ENCODE results near the gene KMT5C.

The KMT5C gene

DNA sequence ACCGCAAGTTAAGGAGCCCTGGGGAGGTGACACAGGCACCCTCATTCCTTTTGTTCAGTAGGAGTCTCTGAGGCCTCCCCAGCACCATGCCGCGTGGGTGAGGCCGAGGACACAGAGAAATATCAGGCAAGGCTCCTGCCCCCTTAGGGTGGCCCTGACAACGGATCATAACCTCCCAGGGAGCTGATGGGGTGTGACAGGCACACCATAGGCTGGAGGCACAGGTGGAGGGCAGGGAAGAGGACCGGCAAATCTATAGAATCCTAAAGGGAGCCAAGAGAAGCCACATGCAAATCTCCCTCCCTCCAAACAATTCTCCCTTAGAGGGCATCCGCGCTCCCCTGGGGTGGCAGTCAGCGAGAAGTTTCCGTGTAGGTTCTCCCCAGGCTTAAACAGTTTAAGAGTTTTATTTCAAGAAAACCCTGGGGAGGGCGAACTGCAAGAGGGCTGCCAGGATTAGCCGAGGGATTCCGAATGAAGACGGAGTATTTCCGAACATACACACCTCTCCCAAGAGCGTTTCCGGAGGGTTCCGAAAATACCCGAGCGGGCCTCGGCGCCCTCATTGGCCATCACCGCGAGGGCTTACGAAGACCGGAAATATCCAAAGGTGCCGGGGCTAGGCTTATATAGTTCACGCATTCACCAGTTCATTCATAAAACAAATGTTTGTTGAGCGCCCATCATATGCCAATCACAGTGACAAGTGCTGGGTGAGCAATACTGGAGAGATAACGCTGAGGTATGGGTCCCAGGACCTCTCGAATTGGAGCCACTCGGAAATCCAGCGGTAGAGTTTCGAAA lies 45.4 kb downstream of the KMT5C start:
- TF ChIP-seq, protein P1, sequence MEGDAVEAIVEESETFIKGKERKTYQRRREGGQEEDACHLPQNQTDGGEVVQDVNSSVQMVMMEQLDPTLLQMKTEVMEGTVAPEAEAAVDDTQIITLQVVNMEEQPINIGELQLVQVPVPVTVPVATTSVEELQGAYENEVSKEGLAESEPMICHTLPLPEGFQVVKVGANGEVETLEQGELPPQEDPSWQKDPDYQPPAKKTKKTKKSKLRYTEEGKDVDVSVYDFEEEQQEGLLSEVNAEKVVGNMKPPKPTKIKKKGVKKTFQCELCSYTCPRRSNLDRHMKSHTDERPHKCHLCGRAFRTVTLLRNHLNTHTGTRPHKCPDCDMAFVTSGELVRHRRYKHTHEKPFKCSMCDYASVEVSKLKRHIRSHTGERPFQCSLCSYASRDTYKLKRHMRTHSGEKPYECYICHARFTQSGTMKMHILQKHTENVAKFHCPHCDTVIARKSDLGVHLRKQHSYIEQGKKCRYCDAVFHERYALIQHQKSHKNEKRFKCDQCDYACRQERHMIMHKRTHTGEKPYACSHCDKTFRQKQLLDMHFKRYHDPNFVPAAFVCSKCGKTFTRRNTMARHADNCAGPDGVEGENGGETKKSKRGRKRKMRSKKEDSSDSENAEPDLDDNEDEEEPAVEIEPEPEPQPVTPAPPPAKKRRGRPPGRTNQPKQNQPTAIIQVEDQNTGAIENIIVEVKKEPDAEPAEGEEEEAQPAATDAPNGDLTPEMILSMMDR (IDR thresholded peaks at IDR 0.05; ENCODE audit: borderline replicate concordance, control extremely low read depth, extremely low read depth, insufficient read depth, missing control alignments), result no peak
- in situ Hi-C loops (cut with MboI; ENCODE audit: low sequenced_read_pairs, unreplicated experiment), result no loop called here
- DNase-seq (ENCODE audit: low spot score), result peak; percentile 95

DNA sequence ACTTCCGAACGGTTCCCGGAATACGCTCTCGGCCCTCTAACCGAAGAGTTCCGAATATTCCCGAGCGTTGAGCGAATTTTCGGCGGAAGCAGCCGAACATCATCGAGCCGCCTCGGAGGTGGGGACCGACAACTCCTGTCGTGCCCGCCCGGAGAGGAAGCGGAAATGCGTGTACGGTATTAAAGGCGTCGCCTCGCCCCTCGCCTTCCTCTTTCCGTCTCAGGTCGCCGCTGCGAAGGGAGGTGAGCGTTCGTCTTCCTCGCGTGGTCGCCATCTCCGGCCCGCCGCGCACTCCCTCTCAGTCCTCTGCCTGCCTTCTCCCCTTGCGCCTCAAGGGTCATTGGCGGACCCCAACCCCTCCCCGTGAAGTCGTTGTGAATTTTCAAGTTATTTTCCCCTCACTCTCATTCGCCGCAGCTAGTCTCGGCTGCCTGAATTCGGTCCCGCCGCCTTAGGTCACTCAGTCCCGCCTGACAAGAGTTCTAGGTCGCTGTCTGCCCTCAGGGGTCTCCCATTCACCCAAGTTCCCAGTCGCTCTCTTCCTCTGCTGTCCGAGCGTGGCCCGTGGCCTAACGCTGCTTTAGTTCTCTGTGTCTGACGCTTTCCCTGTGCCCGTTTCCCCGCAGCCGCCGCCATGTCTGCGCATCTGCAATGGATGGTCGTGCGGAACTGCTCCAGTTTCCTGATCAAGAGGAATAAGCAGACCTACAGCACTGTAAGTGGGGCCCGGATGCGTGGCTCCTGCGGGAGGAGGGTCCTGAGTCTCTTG lies 46.2 kb downstream of the KMT5C start, which contains the start of gene RPL28:
Gene RPL28, plus strand, starts transcription at position 209 of the 769 bp plus-strand sequence. Its CDS starts 426 bp downstream, at position 635.
- in situ Hi-C loops (cut with MboI; ENCODE audit: low sequenced_read_pairs, unreplicated experiment), result no loop called here
- TF ChIP-seq, protein P1 (IDR thresholded peaks at IDR 0.05; ENCODE audit: borderline replicate concordance, control extremely low read depth, extremely low read depth, insufficient read depth, missing control alignments), result no peak
- DNase-seq (ENCODE audit: low spot score), result peak; percentile 97

DNA sequence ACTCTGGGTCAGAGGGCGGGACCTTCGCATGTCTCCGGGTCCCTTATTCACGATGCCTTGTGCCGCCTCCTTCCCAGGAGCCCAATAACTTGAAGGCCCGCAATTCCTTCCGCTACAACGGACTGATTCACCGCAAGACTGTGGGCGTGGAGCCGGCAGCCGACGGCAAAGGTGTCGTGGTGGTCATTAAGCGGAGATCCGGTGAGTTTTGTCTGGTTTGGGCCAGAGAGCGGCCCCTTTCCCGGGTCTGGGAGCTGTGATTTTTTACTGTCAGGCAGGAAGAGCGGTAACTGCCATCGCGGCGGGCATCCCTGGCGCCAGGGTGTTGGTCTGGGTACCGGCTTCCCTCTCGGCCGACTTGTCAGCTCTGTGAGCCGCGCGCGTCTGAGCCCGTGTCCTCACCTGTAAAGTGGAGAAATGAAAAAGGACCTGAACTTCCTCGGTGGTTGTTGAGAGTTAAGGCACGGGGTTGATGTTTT lies 46.9 kb downstream of the KMT5C start:
- no peak for DNase-seq (ENCODE audit: low spot score)
- TF ChIP-seq, protein P1 (IDR thresholded peaks at IDR 0.05; ENCODE audit: borderline replicate concordance, control extremely low read depth, extremely low read depth, insufficient read depth, missing control alignments), result no peak
- in situ Hi-C loops (cut with MboI; ENCODE audit: low sequenced_read_pairs, unreplicated experiment), result no loop called here

DNA sequence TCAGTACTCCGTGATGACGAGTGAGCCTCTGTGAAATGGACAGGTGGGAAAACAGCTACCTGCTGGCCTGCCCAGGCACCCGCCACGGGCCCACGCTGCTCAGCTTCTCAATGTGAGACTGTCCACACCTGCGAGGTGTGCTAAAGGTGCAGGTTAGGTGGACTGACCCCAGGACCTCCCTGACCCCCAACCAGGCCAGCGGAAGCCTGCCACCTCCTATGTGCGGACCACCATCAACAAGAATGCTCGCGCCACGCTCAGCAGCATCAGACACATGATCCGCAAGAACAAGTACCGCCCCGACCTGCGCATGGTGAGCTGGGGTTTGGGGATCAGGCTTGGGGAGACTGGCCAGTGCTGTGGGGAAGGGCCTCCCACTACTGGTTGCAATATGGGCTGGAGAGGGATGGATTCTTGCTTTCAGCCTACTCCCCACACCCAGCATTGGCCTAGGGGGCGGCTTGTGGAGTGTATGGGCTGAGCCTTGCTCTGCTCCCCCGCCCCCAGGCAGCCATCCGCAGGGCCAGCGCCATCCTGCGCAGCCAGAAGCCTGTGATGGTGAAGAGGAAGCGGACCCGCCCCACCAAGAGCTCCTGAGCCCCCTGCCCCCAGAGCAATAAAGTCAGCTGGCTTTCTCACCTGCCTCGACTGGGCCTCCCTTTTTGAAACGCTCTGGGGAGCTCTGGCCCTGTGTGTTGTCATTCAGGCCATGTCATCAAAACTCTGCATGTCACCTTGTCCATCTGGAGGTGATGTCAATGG lies 48.2 kb downstream of the KMT5C start:
- in situ Hi-C loops (cut with MboI; ENCODE audit: low sequenced_read_pairs, unreplicated experiment), result no loop called here
- DNase-seq (ENCODE audit: low spot score), result no peak
- TF ChIP-seq, protein P1 (IDR thresholded peaks at IDR 0.05; ENCODE audit: borderline replicate concordance, control extremely low read depth, extremely low read depth, insufficient read depth, missing control alignments), result no peak

DNA sequence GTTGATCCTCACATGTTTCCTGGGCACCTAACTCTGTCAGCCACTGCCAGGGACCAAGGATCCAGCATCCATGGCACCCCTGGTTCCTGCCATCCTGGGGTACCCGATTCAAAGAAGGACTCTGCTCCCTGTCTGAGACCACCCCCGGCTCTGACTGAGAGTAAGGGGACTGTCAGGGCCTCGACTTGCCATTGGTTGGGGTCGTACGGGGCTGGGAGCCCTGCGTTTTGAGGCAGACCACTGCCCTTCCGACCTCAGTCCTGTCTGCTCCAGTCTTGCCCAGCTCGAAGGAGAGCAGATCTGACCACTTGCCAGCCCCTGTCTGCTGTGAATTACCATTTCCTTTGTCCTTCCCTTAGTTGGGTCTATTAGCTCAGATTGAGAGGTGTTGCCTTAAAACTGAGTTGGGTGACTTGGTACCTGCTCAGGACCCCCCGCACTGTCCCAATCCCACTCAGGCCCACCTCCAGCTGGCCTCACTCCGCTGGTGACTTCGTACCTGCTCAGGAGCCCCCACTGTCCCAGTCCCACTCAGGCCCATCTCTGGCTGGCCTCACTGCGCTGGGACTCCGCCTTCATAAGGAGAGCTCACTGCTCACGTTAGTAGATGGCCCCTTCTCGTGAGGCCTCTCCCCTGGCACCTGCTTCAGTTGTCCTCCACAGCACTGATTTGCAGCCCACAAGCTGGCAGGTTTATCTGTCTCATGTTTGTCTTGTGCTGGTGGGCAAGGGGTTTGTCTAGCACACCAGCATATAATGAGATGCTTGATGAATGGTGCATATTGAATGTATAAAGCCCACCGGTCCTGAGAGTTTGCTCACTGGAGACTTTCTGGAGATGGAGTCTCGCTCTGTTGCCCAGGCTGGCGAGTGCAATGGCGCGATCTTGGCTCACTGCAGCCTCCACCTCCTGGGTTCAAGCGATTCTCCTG lies 50.0 kb downstream of the KMT5C start:
- DNase-seq (ENCODE audit: low spot score), result no peak
- in situ Hi-C loops (cut with MboI; ENCODE audit: low sequenced_read_pairs, unreplicated experiment), result no loop called here
- TF ChIP-seq, protein P1 (IDR thresholded peaks at IDR 0.05; ENCODE audit: borderline replicate concordance, control extremely low read depth, extremely low read depth, insufficient read depth, missing control alignments), result no peak
